K562 (cell line): ENCODE data around the gene DIRAS1. TPM values are rescaled to one million over a fixed set of nuclear protein-coding genes. Genes with fewer than 3 reads are reported as not detected.

ENCODE experiments used
- ATAC-seq: fragments of 200-7000 bp; cut with Tn5 transposase; 3 replicates; pipeline ENCODE4 v1.9.1; 2020; ENCODE audit warnings: moderate library complexity
- BruUV-seq: library from RNA; stranded (reverse); fragments of 400-500 nt; replicated peaks from 2 replicates; lab custom pipeline; 2021; lab: Mats Ljungman, UMichigan
- CTCF ChIA-PET: fragments of 300-600 bp; formaldehyde crosslinking; extraction: SDS; loops from one replicate; lab custom pipeline; 2021; ENCODE audit warnings: low intra/inter-chr PET ratio; lab: Yijun Ruan, JAX
- POLR2A ChIA-PET: fragments of 300-600, 350-650 bp; sonication (Branson Sonifier 250); formaldehyde crosslinking; extraction: SDS; loops from one replicate; lab custom pipeline; 2021; ENCODE audit warnings: antibody characterized with exemption, inconsistent platforms; lab: Yijun Ruan, JAX
- DNase-seq, 4 experiments: peaks; one replicate each; pipeline versions ENCODE4 v3.0.0 to v3.0.0-alpha.2; 2011 to 2018; ENCODE audit warnings: low spot score in 3 of 4, mixed read lengths in 3 of 4; ENCODE audit errors: extremely low read depth in 1 of 4
- FAIRE-seq: peaks from 2 replicates; lab custom pipeline; 2011; peaks lifted over from hg19 to GRCh38; lab: Jason Lieb, UNC
- H2AFZ ChIP-seq: 2 replicates; pipeline ENCODE4 v1.6.0; 2011; ENCODE audit warnings: low read depth, low read length, control low read depth, inconsistent platforms
- H3K27ac ChIP-seq: fragments of 200-600 bp; 3 replicates; pipeline ENCODE4 v1.8.0; 2011; ENCODE audit warnings: low read depth, mild to moderate bottlenecking, control low read depth, inconsistent platforms, low read length, moderate library complexity, mixed read lengths; ENCODE audit errors: extremely low read depth
- H3K27me3 ChIP-seq, 2 experiments: fragments of 300-600 bp in 1 of 2; 2 replicates in 1 of 2; 3 replicates in 1 of 2; pipeline versions ENCODE4 v1.6.0 to v1.8.0; 2011; ENCODE audit warnings: inconsistent platforms in 2 of 2, low read length in 2 of 2, mild to moderate bottlenecking in 1 of 2, mixed read lengths in 1 of 2, moderate library complexity in 1 of 2; ENCODE audit not compliant: control insufficient read depth in 2 of 2, insufficient read depth in 2 of 2
- H3K36me3 ChIP-seq: fragments of 300-600 bp; 3 replicates; pipeline ENCODE4 v1.8.0; 2011; ENCODE audit warnings: mild to moderate bottlenecking, low read length, inconsistent platforms; ENCODE audit not compliant: control insufficient read depth, insufficient read depth
- H3K4me1 ChIP-seq, 2 experiments: fragments of 200-600 bp in 1 of 2; replicated peaks in 1 of 2; 2 replicates in 1 of 2; 3 replicates in 1 of 2; pipeline versions ENCODE4 v1.5.1 to v1.8.0; 2011; ENCODE audit warnings: inconsistent platforms in 2 of 2, low read length in 2 of 2, mild to moderate bottlenecking in 1 of 2, mixed read lengths in 1 of 2, moderate library complexity in 1 of 2; ENCODE audit not compliant: control insufficient read depth in 2 of 2, insufficient read depth in 2 of 2
- H3K4me2 ChIP-seq: 2 replicates; pipeline ENCODE4 v1.6.1; 2011; ENCODE audit warnings: low read length, control low read depth, inconsistent platforms, mixed read lengths; ENCODE audit not compliant: insufficient read depth
- H3K4me3 ChIP-seq: fragments of 200-600 bp; sonication (generic), shearing (Covaris generic); 2 replicates; pipeline ENCODE4 v1.5.1; 2016; ENCODE audit warnings: control low read depth, inconsistent platforms
- H3K79me2 ChIP-seq: fragments of 200-600 bp; 3 replicates; pipeline ENCODE4 v1.8.0; 2011; ENCODE audit warnings: low read length, inconsistent platforms; ENCODE audit not compliant: control insufficient read depth, insufficient read depth
- H3K9ac ChIP-seq, 2 experiments: 2 replicates each; pipeline versions ENCODE4 v1.6.0 to v1.6.1; 2011; ENCODE audit warnings: low read depth in 2 of 2, low read length in 2 of 2, control low read depth in 1 of 2, inconsistent platforms in 1 of 2, mild to moderate bottlenecking in 1 of 2, mixed read lengths in 1 of 2; ENCODE audit not compliant: insufficient read depth in 1 of 2
- H3K9me1 ChIP-seq: one replicate; pipeline ENCODE4 v1.6.0; 2011; ENCODE audit warnings: inconsistent platforms, mild to moderate bottlenecking, low read length, moderate library complexity; ENCODE audit not compliant: control insufficient read depth, insufficient read depth
- H3K9me3 ChIP-seq: replicated peaks from 2 replicates; pipeline ENCODE4 v1.5.1; 2011; ENCODE audit warnings: low read depth, low read length, inconsistent platforms; ENCODE audit not compliant: control insufficient read depth, insufficient read depth
- H4K20me1 ChIP-seq: replicated peaks from 2 replicates; pipeline ENCODE4 v1.6.1; 2011; ENCODE audit warnings: low read length, inconsistent platforms, mixed read lengths; ENCODE audit not compliant: control insufficient read depth, insufficient read depth
- IRF2 ChIP-seq: sonication (generic); formaldehyde crosslinking; IDR thresholded peaks from 2 replicates; pipeline ENCODE4 v1.8.1; 2022; ENCODE audit warnings: mild to moderate bottlenecking, missing genetic modification reagents
- NEUROD1 ChIP-seq: fragments of 150-350 bp; IDR thresholded peaks from 2 replicates; pipeline ENCODE4 v1.6.1; 2014; ENCODE audit warnings: borderline replicate concordance, low read length, low read depth; ENCODE audit not compliant: partially characterized antibody
- NFATC3 ChIP-seq: fragments of 450-650 bp; IDR thresholded peaks from 2 replicates; pipeline ENCODE4 v1.6.1; 2017; ENCODE audit warnings: mild to moderate bottlenecking
- PHF8 ChIP-seq: fragments of 200-600 bp; sonication (generic); IDR thresholded peaks from 2 replicates; pipeline ENCODE4 v1.6.1; 2012; ENCODE audit warnings: mixed run types, mild to moderate bottlenecking, inconsistent platforms, low read length, moderate library complexity, borderline replicate concordance
- SETDB1 ChIP-seq: IDR thresholded peaks from one replicate; pipeline ENCODE4 v1.6.1; 2012; ENCODE audit warnings: low read length, control low read depth, inconsistent platforms
- SNRNP70 ChIP-seq: fragments of 200-400 bp; formaldehyde crosslinking; optimal IDR thresholded peaks from 2 replicates; pipeline ENCODE3; 2017; ENCODE audit warnings: low read depth, low read length
- ZNF668 ChIP-seq: fragments of 250-450 bp; sonication (Bioruptor Pico); IDR thresholded peaks from 2 replicates; pipeline ENCODE4 v1.8.0; 2022; ENCODE audit warnings: mild to moderate bottlenecking, inconsistent platforms
- WGBS: fragments of 100-300 bp; shearing (Covaris generic); methylation state at CpG from one replicate; pipeline ENCODE4 v1.1.6; 2016; ENCODE audit warnings: low coverage, mixed read lengths; ENCODE audit not compliant: insufficient coverage; ENCODE audit errors: missing lambda C conversion rate; 5-methylcytosine and 5-hydroxymethylcytosine counted together
- in situ Hi-C: fragments of 300-500 bp; cut with MboI; formaldehyde crosslinking; loops from 4 replicates; pipeline ENCODE4 v1.15.0; 2018; ENCODE audit warnings: inconsistent platforms, mixed read lengths
- intact Hi-C: fragments of 100-400 bp; cut with micrococcal nuclease; formaldehyde crosslinking; loops from 2 replicates; pipeline ENCODE4 v1.14.2; 2022
- polyA plus RNA-seq, 8 experiments: library from polyadenylated mRNA; depleted of rRNA in 4 of 8; stranded (reverse) in 5 of 8; unstranded in 3 of 8; fragments of >200 nt; fragmentation: Nextera tagmentation in 2 of 8; fragmentation: Illumina TruSeq in 1 of 8; extraction: Ambion mirVana in 2 of 8; extraction: Trizol in 1 of 8; gene quantifications; 2 replicates each; pipeline versions ENCODE4 v1.2.1 to v1.2.3, GENCODE V29; 2011 to 2014; ENCODE audit warnings: inconsistent platforms in 1 of 8, missing spikeins in 1 of 8
- total RNA-seq, 7 experiments: library from RNA; depleted of rRNA in 6 of 7; stranded (reverse); fragments of >200 nt in 6 of 7; fragmentation: Illumina TruSeq in 2 of 7; extraction: Trizol in 2 of 7; gene quantifications; 2 replicates each; pipeline versions ENCODE4 v1.2.1 to v1.2.3, GENCODE V29; 2011 to 2021; ENCODE audit warnings: low replicate concordance in 1 of 7
- TF ChIP-seq, protein P1 (sequence below), 2 experiments: fragments of 450-650 bp; IDR thresholded peaks; 2 replicates each; pipeline ENCODE4 v1.6.1; 2016; ENCODE audit warnings: mild to moderate bottlenecking in 2 of 2, borderline replicate concordance in 1 of 2, low read depth in 1 of 2, moderate library complexity in 1 of 2

DIRAS1 gene
- total and polyA plus RNA-seq, 9 of the 15 experiments (the other 6 are each of a cell fraction or from before 2014, with no cell fraction given): 0.11 to 12.0 (median 2.9) TPM

DNA sequence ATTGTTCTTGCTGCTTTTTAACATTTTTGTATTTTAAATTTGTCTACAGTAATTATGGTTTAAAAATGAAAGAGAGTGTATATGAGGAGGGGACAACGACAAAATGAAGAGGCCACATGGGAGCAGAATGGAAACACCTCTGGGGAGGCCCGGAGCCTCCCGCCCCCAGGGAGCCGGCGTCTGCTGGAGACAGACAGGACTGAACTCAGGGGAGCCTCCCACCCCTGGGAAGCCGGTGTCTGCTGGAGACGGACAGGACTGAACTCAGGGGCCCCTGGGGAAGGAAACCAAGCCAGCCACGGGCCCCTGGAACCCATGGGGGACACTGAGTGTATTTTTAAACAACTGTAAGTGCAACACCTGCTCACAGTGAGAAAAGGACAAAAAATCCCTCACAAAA lies 35.3 kb upstream of the DIRAS1 start:
- ATAC-seq (no peak), FAIRE-seq (no peak), DNase-seq (no peak)
- TF ChIP-seq NFATC3 (no peak), NEUROD1 (no peak), SETDB1 (no peak)
- H3K4me2 ChIP-seq: no peak overlapping the region
- H3K9ac ChIP-seq: no peak overlapping the region; a peak in 1 of 4 replicates
- H3K4me3 ChIP-seq: no peak overlapping the region
- H3K4me1 ChIP-seq: peaks cover 0 to 12% of the 10 kb centered on the region in 2 experiments; a peak in 1 of 5 replicates
- no peaks in the 10 kb centered on the region for H3K9me1 ChIP-seq
- no peaks in the 10 kb centered on the region for H3K9me3 ChIP-seq
- H3K27me3 ChIP-seq: no peaks in the 10 kb centered on the region
- no peaks in the 10 kb centered on the region for H4K20me1 ChIP-seq
- intact Hi-C loops (no loop called here), in situ Hi-C loops (no loop called here)
- WGBS: 86% methylated on average over 8 of the region's 8 CpGs
- POLR2A ChIA-PET: interaction anchor here (1.1 kb wide), 1 partner anchor 19 kb away, joined by 3 read pairs; no protein-coding TSS in a partner anchor
- no peak overlapping the region for H3K27ac ChIP-seq
- BruUV-seq: no TSS peak
- no peak overlapping the region for H2AFZ ChIP-seq
- CTCF ChIA-PET: interaction anchor here (0.6 kb wide), 1 partner anchor 512 kb away, joined by 6 read pairs; no protein-coding TSS in a partner anchor
- no peaks in the 10 kb centered on the region for H3K79me2 ChIP-seq
- H3K36me3 ChIP-seq: peaks cover 78% of the 10 kb centered on the region; the same call in 2 of the 3 replicates

DNA sequence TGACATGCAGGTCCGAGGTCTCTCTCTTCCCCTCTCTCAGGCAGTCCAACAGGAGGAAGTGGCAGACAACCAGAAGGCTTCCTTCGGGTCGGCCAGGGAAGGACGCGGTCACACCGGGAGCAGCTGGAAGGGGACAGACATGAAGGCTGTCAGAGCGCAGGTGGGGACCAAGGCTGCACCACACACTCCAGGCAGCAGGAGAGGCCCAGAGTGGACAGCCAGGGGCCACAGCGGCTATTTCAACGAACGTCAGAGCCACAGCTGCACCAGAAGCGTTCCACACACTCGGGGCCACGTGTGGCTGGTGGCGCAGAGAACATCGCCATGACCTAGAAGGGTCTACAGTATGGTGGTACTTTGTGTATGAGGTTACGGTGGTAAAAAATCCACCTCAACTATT lies 34.6 kb upstream of the DIRAS1 start:
- intact Hi-C loops: no loop called here
- Histone ChIP-seq H3K36me3 (peaks cover 71% of the 10 kb centered on the region; the same call in 2 of the 3 replicates), H3K79me2 (no peaks in the 10 kb centered on the region), H3K9me3 (no peaks in the 10 kb centered on the region)
- DNase-seq (no peak), FAIRE-seq (no peak), ATAC-seq (no peak)
- TF ChIP-seq ZNF668 (no peak), IRF2 (no peak), SNRNP70 (no peak), PHF8 (no peak)
- TF ChIP-seq, protein P1, sequence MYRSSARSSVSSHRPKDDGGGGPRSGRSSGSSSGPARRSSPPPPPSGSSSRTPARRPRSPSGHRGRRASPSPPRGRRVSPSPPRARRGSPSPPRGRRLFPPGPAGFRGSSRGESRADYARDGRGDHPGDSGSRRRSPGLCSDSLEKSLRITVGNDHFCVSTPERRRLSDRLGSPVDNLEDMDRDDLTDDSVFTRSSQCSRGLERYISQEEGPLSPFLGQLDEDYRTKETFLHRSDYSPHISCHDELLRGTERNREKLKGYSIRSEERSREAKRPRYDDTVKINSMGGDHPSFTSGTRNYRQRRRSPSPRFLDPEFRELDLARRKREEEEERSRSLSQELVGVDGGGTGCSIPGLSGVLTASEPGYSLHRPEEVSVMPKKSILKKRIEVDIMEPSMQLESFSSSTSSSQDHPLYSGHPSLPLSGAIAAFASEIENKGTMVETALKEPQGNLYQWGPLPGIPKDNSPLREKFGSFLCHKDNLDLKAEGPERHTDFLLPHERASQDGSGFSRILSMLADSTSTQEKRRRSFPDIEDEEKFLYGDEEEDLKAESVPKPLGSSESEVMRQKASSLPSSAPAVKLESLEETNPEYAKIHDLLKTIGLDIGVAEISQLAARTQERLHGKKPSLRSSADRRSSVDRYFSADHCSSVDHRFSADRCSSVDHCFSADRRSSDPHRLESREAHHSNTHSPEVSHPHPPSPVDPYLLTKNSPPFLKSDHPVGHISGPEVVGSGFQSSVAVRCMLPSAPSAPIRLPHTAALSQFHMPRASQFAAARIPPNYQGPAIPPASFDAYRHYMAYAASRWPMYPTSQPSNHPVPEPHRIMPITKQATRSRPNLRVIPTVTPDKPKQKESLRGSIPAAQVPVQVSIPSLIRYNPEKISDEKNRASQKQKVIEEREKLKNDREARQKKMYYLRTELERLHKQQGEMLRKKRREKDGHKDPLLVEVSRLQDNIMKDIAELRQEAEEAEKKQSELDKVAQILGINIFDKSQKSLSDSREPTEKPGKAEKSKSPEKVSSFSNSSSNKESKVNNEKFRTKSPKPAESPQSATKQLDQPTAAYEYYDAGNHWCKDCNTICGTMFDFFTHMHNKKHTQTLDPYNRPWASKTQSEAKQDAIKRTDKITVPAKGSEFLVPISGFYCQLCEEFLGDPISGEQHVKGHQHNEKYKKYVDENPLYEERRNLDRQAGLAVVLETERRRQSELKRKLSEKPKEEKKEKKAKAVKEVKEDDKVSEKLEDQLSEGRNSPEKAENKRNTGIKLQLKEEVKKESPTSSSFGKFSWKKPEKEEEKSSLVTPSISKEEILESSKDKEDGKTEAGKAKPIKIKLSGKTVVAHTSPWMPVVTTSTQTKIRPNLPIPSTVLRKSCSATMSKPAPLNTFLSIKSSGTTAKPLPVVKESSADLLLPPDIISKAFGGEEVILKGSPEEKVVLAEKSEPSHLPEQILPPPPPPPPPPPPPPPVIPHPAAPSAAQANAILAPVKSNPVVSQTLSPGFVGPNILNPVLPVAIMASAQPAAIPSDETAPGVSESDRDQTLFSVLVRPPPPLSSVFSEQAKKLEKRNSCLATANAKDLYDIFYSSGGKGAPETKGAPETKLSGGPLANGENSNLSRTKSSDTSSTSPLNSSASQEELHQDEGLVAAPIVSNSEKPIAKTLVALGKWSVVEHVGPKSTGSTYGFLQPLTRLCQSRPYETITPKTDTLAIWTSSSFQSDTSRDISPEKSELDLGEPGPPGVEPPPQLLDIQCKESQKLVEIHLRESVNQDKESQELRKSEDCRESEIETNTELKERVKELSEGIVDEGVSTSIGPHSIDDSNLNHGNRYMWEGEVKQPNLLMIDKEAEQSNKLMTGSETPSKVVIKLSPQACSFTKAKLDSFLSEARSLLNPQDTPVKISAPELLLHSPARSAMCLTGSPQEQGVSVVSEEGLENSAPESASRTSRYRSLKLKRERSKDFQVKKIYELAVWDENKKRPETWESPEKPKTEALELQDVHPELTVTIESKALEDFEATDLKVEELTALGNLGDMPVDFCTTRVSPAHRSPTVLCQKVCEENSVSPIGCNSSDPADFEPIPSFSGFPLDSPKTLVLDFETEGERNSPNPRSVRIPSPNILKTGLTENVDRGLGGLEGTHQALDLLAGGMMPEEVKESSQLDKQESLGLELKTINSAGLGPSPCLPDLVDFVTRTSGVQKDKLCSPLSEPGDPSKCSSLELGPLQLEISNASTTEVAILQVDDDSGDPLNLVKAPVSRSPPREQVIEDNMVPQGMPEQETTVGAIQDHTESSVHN (IDR thresholded peaks at IDR 0.05; ENCODE audit: borderline replicate concordance in 1 of 2, low read depth in 1 of 2): no peak
- TF ChIP-seq, all 486 proteins: peak for 0
- H3K9ac ChIP-seq: no peak overlapping the region; a peak in 1 of 4 replicates
- peaks cover 0 to 14% of the 10 kb centered on the region in 2 experiments; a peak in 1 of 5 replicates for H3K4me1 ChIP-seq
- no peak overlapping the region for H3K4me3 ChIP-seq
- no peak overlapping the region for H3K27ac ChIP-seq
- no peaks in the 10 kb centered on the region for H3K27me3 ChIP-seq
- H2AFZ ChIP-seq: no peak overlapping the region
- H4K20me1 ChIP-seq: no peaks in the 10 kb centered on the region
- ChIA-PET POLR2A (no interaction called here), CTCF (no interaction called here)
- BruUV-seq: no TSS peak
- H3K9me1 ChIP-seq: no peaks in the 10 kb centered on the region
- in situ Hi-C loops: no loop called here
- no peak overlapping the region for H3K4me2 ChIP-seq
- WGBS: 98% methylated on average over 15 of the region's 16 CpGs
